Measurements from ENCODE around the gene GLRA1.
A peak's percentile ranks its signal among the peaks of the same experiment; 100 is the strongest.
"Not testable (repeated sequence)": the region's sequence is repeated elsewhere in the genome, so short reads cannot be mapped to it uniquely, and the experiment has no call there.

The GLRA1 gene

DNA sequence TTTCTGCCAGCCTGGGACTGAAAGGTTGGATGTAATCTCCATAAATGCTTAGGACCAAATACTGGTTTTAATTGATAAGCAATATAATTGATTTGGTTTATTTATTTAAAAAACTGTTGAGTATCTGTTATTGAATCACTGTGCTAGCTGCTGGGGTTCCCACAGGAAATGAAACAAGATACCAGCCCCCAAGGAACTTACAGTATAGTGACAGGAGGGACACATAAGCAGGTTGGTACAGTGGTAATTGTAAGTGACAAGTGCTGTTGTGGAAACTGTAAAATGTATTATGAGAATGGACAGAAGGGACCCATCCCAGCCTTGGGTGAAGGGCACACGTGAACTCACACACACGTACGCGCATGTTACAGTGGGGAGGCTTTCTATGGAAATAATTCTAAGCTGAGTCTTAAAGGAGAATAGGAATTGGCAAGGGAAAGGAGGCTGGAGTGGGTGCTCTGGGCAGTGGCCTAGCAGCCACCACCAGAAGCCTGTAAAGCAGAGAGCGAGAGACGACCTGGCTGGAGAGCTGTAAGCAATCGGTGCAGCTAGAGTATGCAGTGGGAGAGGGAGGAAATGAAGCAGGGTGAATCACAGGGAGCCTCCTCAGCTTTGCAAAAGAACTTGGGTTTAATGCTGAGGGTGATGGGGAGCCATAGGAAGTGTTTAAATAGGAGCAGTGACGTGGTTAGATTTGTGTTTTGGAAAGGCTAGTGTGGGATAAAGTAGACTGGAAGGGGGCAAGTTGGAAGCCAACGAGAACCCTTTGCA, 39.3 kb downstream of the GLRA1 start:
- DNase-seq (ENCODE audit: low read depth in 2 of 2): no peak

- no peak for DNase-seq (ENCODE audit: low read depth in 2 of 2)
These were observed 42.9 kb downstream of the GLRA1 start for GRCh38 chr5:151881621-151882225.

DNA sequence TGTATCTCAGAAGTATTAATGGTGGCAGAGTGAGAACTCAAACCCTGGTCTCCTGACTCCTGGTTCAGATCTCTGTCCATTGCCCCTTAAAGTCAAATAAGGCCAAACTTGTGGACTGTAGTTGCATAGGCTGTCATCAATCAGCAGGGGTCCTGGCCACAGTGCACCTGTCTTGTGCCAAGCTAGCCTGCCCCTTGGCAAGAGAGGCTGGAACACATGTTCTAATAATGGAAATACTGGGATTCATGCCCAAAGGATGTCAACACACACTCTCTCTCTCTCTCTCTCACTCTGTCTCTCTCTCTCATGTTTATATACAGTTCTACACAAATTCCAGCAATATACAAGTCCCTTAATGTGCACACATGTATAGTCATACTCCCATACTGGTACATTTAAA, 44.3 kb downstream of the GLRA1 start:
- DNase-seq (ENCODE audit: low read depth in 2 of 2): no peak

DNA sequence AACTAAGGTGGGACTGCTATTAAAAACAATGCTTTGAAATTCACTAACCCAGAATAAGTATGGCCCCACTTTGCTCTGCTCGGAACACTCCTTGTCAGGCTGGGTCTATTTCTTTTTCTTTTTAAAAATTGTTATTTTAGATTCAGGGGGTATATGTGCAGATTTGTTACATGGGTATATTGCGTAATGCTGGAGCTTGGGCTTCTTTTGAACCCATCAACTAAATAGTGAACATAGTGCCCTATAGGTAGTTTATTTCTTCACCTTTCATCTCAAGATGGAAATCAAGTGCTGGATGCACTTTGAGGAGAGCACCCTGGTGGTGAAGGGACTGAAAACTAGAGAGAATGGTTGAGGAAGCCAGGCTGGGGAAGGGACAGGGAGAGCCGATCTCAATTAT, 51.0 kb downstream of the GLRA1 start:
- no peak for DNase-seq (ENCODE audit: low read depth in 2 of 2)

DNA sequence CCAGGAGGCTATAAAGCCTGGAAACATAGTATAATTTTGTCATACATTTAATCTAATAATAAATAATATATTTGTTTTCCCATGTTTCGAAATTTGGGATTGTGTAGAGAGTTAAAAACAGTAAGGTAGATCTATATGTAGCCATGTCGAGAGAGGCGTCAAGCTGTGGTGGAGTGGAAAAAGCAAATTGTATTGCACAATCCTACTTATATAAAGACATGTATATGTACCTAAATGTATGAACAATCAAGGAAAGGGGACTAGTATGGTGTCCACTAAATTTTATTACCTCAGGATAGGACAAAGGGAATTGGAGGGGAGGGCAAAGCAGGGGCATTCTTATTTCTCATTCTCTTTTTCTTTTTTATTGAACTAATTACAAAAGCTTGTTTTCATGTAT, 52.0 kb downstream of the GLRA1 start:
- DNase-seq (ENCODE audit: low read depth in 2 of 2): no peak

- DNase-seq (ENCODE audit: low read depth in 2 of 2): no peak
These were observed 53.8 kb downstream of the GLRA1 start for GRCh38 chr5:151870820-151871219.

DNA sequence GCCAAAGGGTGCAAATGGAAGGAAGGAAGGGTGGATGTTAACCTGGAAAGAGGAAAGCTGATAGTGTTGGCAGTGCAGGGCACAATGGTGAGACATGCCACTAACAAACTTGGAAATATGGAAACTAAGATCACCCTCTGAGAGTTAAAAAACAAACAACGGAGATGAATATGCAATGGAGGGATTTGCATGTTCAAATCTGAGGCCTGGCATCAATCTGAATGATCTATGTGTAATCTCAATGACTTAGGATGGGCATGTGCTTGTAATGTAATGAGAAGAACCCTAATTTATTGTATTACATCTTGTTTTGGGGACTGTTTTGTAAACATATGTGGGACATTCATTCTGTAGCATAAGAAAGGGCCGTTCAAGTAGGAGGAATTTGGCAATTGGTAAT, 54.4 kb downstream of the GLRA1 start:
- DNase-seq (ENCODE audit: low read depth in 2 of 2): no peak

GRCh38 chr5:151869843-151870242, 54.8 kb downstream of the GLRA1 start:
- no peak for DNase-seq (ENCODE audit: low read depth in 2 of 2)

- no peak for DNase-seq (ENCODE audit: low read depth in 2 of 2)
These were observed 56.2 kb downstream of the GLRA1 start for GRCh38 chr5:151868451-151868850.

DNA sequence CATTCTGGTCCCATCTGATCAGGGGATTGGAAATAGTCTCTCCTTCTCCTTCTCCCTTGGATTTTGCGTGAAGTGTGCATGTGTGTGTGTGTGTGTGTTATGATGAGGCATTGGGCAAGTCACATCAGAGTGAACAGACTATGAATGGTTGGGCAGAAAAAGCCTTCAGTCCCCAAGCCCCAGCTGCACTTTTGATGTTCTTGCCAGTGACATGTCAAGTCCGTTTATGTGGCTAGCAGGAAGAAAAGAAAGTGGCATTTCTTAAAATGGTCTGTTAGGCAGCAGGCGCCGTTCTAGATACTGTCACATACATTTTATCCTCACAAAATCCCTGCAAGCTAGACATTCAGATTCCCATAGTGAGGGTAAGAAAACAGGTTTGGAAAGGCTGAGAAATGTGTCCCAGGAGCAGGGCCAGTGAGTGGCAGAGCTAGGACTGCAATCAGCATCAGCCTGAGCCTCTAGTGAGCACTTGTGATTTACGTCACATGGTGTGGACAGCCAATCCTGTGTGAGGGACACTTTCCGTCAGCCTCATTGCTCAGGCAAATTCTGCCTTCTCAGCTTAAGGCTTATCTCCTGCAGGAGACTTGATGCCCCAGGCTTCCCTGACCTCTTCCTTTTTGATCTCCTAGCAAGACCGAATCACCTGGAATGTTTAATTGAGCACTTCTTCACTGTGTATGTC, 60.4 kb downstream of the GLRA1 start:
- no peak for DNase-seq (ENCODE audit: low read depth in 2 of 2)

GRCh38 chr5:151863566-151863965, 61.1 kb downstream of the GLRA1 start:
- no peak for DNase-seq (ENCODE audit: low read depth in 2 of 2)

GRCh38 chr5:151862811-151863472, 61.7 kb downstream of the GLRA1 start:
- no peak for DNase-seq (ENCODE audit: low read depth in 2 of 2)

- not testable (repeated sequence) for DNase-seq (ENCODE audit: low read depth in 2 of 2)
These were observed 63.8 kb downstream of the GLRA1 start for GRCh38 chr5:151860867-151861266.

DNA sequence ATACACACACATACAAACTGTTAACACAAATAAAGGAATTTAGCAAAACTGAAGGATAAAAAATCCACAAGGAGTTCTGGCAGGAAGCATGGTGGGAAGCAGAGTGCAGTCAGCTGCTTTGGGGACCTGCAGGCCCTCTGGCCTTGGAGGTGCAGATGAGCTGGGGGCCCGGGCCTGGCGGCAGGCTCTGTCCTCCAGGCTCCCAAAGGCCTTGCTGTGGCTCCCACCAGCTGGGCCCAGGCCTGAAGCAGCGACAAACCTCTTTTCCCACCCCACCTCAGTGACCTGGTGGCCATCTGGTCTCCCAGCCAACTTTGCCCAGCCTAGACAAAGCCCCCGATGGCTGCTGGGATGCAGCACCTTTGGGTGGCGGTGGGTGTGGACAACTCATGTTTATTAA, 67.8 kb downstream of the GLRA1 start:
- DNase-seq (ENCODE audit: low read depth in 2 of 2): no peak

GRCh38 chr5:151855701-151856100, 69.0 kb downstream of the GLRA1 start:
- no peak for DNase-seq (ENCODE audit: low read depth in 2 of 2)

DNA sequence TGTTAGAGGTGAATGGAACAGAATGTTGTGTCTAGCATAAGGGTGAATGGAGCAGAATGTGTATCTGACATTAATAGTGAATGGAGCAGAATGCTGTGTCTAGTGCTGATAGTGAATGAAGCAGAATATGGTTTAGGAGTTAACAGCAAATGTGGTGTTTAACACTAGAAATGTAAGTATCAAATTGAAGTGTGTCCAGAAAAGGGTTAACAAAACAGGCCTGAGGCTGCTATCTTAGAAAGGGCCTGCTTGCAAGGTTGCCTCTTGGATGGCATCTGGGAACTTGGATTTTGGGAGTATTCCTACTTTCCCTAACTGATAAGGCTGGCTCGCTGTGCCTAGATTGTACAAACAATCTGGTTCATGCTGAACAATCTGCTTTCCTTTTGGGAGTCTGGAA, 76.8 kb downstream of the GLRA1 start:
- no peak for DNase-seq (ENCODE audit: low read depth in 2 of 2)

DNA sequence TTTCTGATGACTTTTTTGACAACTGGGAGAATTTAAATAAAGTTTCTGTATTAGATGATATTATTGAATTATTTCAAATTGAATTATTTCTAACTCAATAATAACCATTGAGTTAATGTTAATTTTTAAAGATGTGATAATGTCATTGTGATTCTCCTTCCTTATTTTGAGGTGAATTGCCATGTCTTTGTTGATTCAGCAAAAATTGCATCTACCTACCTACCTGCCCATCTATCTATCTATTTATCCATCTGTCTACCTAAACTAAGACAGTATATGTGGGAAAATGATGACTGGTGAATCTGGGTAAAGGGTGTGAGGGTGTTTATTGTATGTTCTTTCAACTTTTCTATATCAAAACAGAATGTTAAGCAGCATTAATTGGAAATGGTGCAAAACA, 77.9 kb downstream of the GLRA1 start:
- no peak for DNase-seq (ENCODE audit: low read depth in 2 of 2)

- DNase-seq (ENCODE audit: low read depth in 2 of 2): not testable (repeated sequence)
These were observed 91.8 kb downstream of the GLRA1 start for GRCh38 chr5:151832843-151833242.

DNA sequence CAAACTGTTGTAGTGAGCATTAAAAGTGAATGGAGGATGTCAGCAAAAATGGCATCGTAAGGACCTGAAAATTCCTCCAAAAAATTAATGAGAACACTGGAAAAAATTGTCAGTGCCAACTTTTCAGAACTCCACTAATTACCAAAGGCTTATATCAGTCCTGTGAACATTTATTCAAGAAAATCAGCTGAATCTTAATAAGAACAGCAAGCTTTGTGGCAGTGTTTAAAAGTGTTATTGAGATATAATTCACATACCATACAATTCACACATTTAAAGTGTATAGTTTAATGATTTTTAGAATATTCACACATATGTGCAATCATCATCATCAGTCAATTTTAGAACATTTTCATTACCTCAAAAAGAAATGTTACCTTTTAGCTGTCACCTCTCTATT, 95.3 kb downstream of the GLRA1 start:
- no peak for DNase-seq (ENCODE audit: low read depth in 2 of 2)

- DNase-seq (ENCODE audit: low read depth in 2 of 2): peak in 1 of 2 donors; percentile 16
These were observed 99.2 kb downstream of the GLRA1 start for GRCh38 chr5:151825445-151825844.

DNA sequence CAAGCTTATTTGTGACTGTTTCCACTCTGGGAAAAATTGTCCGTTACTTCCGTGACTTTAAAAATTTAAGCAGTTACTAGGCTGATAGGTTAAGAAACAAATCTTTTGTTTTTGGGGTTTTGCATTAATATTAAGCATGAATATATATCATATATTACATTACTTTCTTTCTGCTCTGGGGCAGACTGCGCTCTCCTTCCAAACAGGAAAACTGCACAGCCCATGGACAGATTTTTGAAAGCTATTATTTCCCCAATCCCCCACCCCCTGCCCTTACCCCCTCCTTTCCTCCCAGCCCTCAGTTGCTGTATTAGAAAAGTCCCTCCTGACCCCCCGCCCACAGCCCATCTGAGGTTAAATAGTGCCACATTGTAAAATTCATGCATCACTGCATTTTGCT, 102.5 kb downstream of the GLRA1 start:
- no peak for DNase-seq (ENCODE audit: low read depth in 2 of 2)

DNA sequence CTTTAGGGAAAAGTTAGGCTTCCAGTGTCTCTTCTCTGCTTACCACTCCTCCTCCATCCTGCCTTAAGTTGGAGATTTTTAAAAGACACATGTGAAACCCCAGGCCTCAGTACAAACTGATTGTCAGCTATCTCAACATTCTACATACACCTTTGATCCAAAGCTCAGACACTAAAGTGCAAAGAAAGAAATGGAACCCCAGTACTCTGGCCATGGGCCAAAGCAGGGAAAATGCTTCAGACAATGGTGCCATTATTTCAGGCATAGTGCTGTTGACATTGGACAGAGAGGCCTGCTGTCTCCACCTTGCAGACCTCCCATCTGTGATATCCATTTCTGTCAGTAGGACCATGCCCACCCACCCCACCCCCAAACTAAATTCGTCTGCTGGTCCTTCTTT, 103.7 kb downstream of the GLRA1 start:
- no peak for DNase-seq (ENCODE audit: low read depth in 2 of 2)

DNA sequence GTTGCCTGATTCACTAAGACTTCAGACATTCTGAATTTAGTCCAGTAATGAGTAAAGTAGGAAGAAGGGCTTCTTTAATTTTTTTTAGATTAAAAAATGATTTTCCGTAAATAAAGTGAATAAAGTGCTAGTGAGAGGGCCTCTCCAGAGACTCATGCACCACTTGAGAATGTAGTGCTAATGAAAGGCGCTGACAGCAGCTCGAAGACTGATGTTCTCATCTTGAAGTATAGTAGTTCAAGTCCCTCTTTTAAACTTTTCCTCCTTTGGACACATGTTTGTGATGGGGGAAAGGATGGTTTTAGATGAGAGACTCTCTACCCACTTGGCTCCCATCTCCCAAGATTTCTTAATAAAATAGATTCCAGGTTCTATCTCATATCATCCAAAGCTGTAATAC, 104.4 kb downstream of the GLRA1 start:
- no peak for DNase-seq (ENCODE audit: low read depth in 2 of 2)

Data from stimulated activated CD4-positive, alpha-beta T cell treated with anti-CD3 and anti-CD28 coated beads, Interleukin-15, amount 100 ng/mL, for 48 hours (primary cell).